Panc1 (cell line): ENCODE measurements around the gene PPP1R7.

Source experiments
- CTCF ChIP-seq: fragments of 450-650 bp; IDR thresholded peaks from 2 replicates; pipeline ENCODE4 v1.5.1; 2017; ENCODE audit warnings: mild to moderate bottlenecking
- POLR2AphosphoS5 ChIP-seq: IDR thresholded peaks from 2 replicates; pipeline ENCODE4 v1.6.1; 2012; ENCODE audit warnings: mild to moderate bottlenecking, low read depth, low read length, moderate library complexity
- REST ChIP-seq, 2 experiments: IDR thresholded peaks; 2 replicates each; pipeline ENCODE4 v1.6.1; 2011 to 2012; ENCODE audit warnings: low read depth in 2 of 2, control low read depth in 1 of 2, low read length in 1 of 2, mild to moderate bottlenecking in 1 of 2, moderate library complexity in 1 of 2; ENCODE audit not compliant: insufficient read depth in 1 of 2
- SIN3A ChIP-seq: IDR thresholded peaks from 2 replicates; pipeline ENCODE4 v1.6.1; 2012; ENCODE audit warnings: low read depth, mild to moderate bottlenecking, low read length, moderate library complexity, borderline replicate concordance; ENCODE audit not compliant: insufficient read depth
- TCF7L2 ChIP-seq: IDR thresholded peaks from 2 replicates; pipeline ENCODE4 v1.6.1; 2011; ENCODE audit warnings: mild to moderate bottlenecking, low read depth, low read length, inconsistent platforms

GRCh38 chr2:241223211-241224017, 73.1 kb downstream of the PPP1R7 start:
- TF ChIP-seq CTCF (no peak), POLR2AphosphoS5 (no peak), REST (IDR thresholded peaks at IDR 0.05; ENCODE audit: insufficient read depth in 1 of 2, low read depth in 2 of 2, low read length in 1 of 2) (no peak), SIN3A (no peak), TCF7L2 (peak; percentile 50; the same call in 1 of the 2 replicates)
